A673 (cell line): Measurements from ENCODE around the gene ZNF511.

Experiments used
- EZH2 ChIP-seq: fragments of 200-600 bp; sonication (generic); IDR thresholded peaks from 2 replicates; pipeline ENCODE4 v1.6.1; 2017; ENCODE audit warnings: borderline replicate concordance, low read depth, mild to moderate bottlenecking, mixed read lengths, antibody characterized with exemption, low read length; ENCODE audit not compliant: poor library complexity, severe bottlenecking
- TF ChIP-seq, protein P1 (sequence below): fragments of 300-800, 200-600 bp; sonication (generic); conservative IDR thresholded peaks from 2 replicates; pipeline ENCODE4 v1.5.1; 2017; ENCODE audit warnings: low read depth, mild to moderate bottlenecking, antibody characterized with exemption, low read length, moderate library complexity, mixed read lengths

DNA sequence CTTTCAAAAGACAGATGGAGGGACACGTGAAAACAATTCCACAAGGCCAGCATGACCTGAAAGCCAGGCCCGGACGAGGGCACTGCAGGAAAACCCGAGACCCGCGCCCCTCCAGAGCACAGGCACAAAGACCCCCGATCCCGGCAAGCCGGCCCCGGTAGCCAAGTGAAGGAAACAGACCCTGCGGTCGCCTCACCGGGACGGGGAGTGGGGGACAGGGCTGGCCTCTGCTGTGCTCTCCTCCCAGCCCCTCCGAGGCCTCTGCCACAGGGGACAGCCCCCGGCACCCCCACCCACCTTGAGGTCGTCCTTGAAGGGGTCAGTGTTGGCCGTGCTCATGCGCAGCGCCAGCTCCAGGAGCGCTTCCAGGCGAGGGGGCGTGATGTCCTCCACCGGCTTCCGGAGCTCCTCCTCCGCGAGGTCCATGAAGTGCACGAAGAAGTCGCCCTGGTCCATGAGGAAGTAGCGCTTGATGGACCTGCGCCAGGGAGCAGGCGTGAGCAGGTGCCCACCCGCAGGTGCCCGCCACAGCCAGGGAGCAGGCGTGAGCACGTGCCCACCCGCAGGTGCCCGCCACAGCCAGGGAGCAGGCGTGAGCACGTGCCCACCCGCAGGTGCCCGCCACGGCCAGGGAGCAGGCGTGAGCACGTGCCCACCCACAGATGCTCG, 20.7 kb upstream of the ZNF511 start:
- TF ChIP-seq, protein P1, sequence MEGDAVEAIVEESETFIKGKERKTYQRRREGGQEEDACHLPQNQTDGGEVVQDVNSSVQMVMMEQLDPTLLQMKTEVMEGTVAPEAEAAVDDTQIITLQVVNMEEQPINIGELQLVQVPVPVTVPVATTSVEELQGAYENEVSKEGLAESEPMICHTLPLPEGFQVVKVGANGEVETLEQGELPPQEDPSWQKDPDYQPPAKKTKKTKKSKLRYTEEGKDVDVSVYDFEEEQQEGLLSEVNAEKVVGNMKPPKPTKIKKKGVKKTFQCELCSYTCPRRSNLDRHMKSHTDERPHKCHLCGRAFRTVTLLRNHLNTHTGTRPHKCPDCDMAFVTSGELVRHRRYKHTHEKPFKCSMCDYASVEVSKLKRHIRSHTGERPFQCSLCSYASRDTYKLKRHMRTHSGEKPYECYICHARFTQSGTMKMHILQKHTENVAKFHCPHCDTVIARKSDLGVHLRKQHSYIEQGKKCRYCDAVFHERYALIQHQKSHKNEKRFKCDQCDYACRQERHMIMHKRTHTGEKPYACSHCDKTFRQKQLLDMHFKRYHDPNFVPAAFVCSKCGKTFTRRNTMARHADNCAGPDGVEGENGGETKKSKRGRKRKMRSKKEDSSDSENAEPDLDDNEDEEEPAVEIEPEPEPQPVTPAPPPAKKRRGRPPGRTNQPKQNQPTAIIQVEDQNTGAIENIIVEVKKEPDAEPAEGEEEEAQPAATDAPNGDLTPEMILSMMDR = no peak
- TF ChIP-seq EZH2 = no peak
